ENCODE results near the gene SVEP1.

Gene SVEP1

DNA sequence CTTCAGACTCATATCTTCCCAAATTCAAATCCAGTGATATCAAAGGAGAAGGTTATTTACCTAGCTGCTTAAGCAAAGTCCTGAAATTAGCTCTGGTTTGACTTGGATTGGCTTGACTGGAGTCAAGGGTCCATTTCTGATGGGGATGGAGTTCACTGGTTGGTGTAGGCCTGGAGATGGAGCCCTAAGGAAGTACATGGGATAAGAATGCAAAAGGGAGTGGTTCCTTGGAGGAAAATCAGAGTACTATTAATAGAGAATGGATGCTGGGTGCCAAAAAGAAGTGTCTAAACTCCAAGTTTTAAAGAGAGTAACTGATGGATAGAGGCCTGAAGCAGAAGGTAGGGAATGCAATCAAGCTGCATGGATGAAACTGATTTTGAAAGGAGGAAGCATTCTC, 255.7 kb downstream of the SVEP1 start:
- TF ChIP-seq FOXP2 (optimal IDR thresholded peaks at IDR 0.05; ENCODE audit: borderline replicate concordance, extremely low read depth, extremely low read length, insufficient read depth) (no peak), POLR2AphosphoS5 (IDR thresholded peaks at IDR 0.05; ENCODE audit: low read depth, low read length) (no peak), SIN3A (IDR thresholded peaks at IDR 0.05; ENCODE audit: borderline replicate concordance, insufficient read depth, low read length) (no peak), REST (IDR thresholded peaks at IDR 0.05; ENCODE audit: insufficient read depth in 1 of 2, low read depth in 2 of 2, low read length in 2 of 2) (no peak), TAF1 (IDR thresholded peaks at IDR 0.05; ENCODE audit: borderline replicate concordance, insufficient read depth, low read length) (no peak)

DNA sequence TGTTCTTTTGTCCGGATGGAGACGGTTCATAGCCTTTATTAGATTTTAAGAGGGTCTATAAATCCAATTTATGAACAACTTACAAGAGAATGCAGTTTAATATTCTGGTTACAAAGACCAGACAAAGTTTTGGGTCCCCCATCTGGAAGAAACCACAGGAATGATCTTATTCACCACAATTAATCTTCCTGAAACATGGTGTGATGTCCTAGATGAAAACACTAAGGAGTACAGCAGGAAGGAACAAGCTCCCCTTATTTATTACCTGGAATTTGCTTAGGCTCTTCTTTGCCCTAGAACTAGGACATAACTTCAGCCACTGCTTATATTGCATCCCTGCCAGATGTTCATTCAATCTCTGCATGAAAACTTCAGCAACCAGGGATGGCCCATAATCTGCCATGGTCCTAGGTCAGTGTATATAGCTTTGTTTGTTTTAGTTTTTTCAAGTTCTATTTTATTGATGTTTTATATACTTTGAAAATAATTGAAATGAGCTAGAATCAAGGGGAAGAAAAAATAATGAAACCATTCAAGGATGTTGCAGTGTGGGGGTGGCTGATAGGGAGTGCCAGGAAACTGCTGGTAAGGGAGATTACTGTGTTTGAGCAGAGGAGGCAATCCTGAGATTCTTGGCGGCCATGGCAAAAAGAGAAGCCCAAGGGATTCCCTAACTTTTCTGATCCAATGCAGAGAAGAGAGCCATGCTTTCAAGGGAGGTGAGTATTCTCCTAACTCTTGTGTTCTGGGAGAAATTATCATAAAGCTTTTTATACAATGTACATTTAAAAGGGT, 258.7 kb downstream of the SVEP1 start:
- no peak for TF ChIP-seq FOXP2 (optimal IDR thresholded peaks at IDR 0.05; ENCODE audit: borderline replicate concordance, extremely low read depth, extremely low read length, insufficient read depth)
- no peak for TF ChIP-seq REST (IDR thresholded peaks at IDR 0.05; ENCODE audit: insufficient read depth in 1 of 2, low read depth in 2 of 2, low read length in 2 of 2)
- no peak for TF ChIP-seq SIN3A (IDR thresholded peaks at IDR 0.05; ENCODE audit: borderline replicate concordance, insufficient read depth, low read length)
- no peak for TF ChIP-seq POLR2AphosphoS5 (IDR thresholded peaks at IDR 0.05; ENCODE audit: low read depth, low read length)

- TF ChIP-seq POLR2AphosphoS5 (IDR thresholded peaks at IDR 0.05; ENCODE audit: low read depth, low read length), result no peak
- no peak for TF ChIP-seq SIN3A (IDR thresholded peaks at IDR 0.05; ENCODE audit: borderline replicate concordance, insufficient read depth, low read length)
- TF ChIP-seq TAF1 (IDR thresholded peaks at IDR 0.05; ENCODE audit: borderline replicate concordance, insufficient read depth, low read length), result no peak
Observed at GRCh38 chr9:110319781-110320492, 259.6 kb downstream of the SVEP1 start.

DNA sequence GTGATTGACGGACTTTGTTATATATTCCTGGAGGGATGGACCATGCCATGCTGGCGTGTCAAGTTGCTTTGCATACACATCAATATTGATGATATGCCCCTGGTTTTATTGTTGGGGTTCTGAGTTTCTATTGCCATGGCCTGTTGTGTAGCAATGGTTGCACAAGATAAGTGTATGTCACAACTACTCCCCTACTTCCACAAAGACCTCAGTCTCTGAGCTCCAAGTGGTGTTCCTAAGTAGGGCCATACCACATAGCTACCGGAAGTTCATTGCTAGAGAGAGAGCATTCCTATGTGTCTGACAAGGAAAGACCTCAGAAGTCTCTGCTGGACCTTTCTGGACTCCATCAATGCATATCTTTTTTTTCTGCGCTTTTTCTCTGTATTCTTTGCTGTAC, 261.6 kb downstream of the SVEP1 start:
- TF ChIP-seq FOXP2 (optimal IDR thresholded peaks at IDR 0.05; ENCODE audit: borderline replicate concordance, extremely low read depth, extremely low read length, insufficient read depth), result no peak

DNA sequence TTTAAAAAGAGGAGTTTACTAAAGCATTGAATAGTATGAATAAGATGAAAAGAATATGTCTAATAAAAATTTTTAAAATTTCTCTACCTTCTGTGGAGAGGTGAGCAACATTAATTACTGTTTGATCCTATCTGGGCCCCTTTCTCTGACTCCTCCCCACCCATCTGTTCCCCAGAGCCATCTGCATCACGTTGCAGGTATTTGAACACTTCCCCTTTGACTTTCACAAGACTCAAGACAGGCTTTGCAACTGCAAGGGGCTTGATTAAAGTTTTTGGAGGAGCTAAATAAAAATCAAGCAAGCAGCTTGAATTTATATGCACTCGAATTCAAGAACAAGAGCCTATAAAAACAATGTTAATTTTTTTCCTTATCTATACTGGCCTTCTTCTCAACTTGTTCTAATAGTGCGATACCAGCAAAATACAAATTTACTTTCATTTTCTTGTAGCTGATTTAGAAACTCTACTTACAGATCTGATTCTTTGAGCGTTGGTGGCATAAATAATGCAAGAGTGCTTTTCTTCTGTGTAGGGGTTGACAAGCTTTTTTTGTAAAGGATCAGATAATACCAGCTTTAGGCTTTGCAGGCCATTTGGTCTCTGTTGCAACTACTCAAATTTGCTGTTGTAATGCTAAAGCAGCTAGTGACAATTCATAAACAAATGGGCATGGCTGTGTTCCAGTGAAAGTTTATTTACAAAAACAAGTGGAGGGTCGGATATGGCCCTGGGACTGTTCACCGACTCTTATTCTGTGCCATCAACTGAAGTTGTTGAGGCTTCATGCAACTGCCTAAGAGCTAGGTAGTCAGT, 263.1 kb downstream of the SVEP1 start:
- TF ChIP-seq POLR2AphosphoS5 (IDR thresholded peaks at IDR 0.05; ENCODE audit: low read depth, low read length) (no peak), REST (IDR thresholded peaks at IDR 0.05; ENCODE audit: insufficient read depth in 1 of 2, low read depth in 2 of 2, low read length in 2 of 2) (no peak), SIN3A (IDR thresholded peaks at IDR 0.05; ENCODE audit: borderline replicate concordance, insufficient read depth, low read length) (no peak), FOXP2 (optimal IDR thresholded peaks at IDR 0.05; ENCODE audit: borderline replicate concordance, extremely low read depth, extremely low read length, insufficient read depth) (no peak), TAF1 (IDR thresholded peaks at IDR 0.05; ENCODE audit: borderline replicate concordance, insufficient read depth, low read length) (no peak)
